Fibroblast of skin of right quadriceps (primary cell): ENCODE measurements around the gene CC2D1A.
"Not testable (repeated sequence)": the region's sequence is repeated elsewhere in the genome, so short reads cannot be mapped to it uniquely, and the experiment has no call there.

Experiments
- DNase-seq: peaks from one replicate; pipeline ENCODE4 v3.0.0-alpha.2; 2013

Gene CC2D1A

DNA sequence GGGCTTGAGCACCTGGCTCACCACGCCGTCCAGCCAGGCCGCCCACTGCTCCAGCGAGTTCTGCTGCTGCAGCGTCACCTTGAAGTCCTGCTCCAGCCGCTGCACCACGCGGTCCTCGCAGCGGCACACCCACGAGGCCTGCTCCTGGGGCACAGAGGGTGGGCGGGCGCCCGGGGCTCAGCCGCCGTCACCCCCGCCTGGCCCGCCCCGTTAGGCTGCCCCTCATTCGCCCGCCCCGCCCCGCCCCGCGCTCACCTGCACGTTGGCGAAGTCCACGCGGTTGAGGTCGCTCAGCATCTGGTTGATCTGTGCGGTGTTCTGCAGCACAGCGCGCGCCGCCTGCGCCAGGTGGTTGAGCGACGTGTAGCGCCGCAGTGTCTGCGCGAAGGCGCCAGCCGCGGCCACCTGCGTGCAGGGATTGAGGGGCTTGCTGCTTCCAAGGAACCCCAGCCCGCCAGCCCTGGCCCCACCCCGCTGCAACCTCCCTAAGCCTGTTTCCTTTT lies 57.7 kb downstream of the CC2D1A start:
- no peak for DNase-seq

DNA sequence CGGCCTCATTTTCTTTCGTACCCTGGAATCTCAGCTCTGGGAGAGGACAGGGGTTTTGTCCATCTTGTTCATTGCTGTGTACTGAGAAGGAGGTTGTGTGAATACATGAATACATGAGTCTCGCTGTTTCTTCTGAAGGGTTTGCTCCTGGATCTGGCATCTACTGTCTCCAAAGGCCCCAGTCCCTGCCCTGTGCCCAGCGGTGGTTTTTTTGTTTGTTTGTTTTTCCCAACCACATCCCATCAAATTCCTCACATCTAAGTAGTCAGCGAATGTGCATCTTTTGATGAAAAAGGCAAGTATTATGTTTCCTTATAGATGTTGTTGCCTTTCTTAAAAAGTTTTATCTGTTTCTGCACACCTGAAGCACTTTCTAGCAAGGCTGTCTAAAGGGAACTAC lies 58.8 kb downstream of the CC2D1A start:
- DNase-seq, result no peak

- no peak for DNase-seq
Observed at GRCh38 chr19:13965377-13965896, 59.4 kb downstream of the CC2D1A start.

DNA sequence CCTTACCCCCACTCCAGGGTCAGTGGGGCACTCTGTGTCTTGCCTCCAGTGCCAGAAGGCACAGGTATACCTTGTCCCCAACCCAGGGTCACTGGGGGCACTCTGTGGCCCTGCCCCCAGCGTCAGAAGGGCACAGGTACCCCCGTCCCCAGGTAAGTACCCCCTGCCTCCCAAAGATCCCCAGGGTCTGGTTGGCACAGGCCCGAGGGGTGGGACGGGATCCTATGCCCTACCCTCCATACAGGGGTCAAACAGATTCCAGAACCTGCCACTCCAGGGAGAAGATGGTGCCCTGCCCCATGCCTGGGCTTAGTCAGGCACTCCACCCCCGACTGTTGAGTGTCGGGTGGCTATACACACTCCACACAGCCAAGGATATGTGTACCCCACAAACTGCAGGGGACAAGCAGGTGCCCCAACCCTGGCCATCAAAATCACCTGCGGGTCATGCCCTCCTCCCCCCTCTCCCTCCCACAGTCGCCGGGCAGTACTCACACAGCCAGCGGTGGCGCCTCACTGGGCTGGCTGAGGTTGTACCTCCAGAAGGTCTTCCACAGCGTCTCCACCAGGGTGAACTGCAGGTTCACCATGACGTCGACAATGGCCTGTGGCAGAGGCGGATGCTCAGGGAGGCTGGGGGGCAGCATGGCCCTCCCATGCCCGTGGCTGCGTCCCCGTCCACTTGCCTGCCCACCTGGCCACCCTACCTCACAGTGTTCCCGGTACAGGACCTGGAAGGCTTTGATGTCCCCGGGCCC lies 60.1 kb downstream of the CC2D1A start:
- no peak for DNase-seq

GRCh38 chr19:13966684-13967128 lies 60.7 kb downstream of the CC2D1A start:
- no peak for DNase-seq

DNA sequence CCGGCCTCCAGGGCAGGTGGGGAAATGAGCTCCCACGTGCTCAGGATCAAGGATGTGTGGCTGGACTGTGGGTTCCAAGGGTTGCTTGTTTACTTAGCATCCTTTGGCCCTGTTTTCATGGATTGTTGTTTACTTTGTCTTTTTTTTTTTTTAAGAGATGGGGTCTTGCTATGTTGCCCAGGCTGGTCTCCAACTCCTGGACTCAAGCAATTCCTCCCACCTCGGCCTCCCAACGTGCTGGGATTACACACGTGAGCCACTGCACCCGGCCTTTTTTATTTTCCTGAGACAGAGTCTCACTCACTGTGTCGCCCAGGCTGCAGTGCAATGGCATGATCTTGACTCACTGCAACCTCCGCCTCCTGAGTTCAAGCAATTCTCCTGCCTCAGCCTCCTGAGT lies 61.2 kb downstream of the CC2D1A start:
- DNase-seq, result not testable (repeated sequence)

DNA sequence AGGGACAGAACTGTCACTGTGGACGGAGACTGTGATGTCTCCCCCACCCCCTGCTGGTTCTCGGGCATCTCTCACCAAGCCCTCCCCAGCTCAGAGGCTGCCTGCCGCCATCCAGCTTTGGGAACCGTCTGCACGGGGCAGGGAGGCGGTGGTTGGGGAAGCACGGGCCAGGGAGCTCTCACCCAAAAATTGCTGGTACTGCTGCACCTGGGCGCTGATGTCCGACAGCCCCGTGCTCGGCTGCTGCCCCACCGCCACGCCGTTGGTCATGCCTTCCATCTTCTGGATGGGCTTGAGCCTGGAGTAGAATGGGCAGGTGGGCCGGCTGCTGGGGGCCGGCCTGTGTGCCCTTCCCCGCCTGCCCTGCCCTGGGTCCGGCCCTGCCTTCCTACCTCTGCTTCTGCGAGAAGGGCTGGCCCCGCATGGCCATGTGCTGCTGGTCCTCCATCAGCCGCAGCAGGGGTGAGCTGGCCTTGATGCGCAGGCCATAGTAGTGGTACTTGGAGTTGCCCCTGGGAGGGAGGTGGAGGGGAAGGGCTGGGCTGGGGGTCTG lies 62.5 kb downstream of the CC2D1A start:
- no peak for DNase-seq

- DNase-seq, result no peak
Observed at GRCh38 chr19:13968999-13969398, 63.0 kb downstream of the CC2D1A start.

- DNase-seq, result no peak
Observed at GRCh38 chr19:13969897-13970296, 63.9 kb downstream of the CC2D1A start.

DNA sequence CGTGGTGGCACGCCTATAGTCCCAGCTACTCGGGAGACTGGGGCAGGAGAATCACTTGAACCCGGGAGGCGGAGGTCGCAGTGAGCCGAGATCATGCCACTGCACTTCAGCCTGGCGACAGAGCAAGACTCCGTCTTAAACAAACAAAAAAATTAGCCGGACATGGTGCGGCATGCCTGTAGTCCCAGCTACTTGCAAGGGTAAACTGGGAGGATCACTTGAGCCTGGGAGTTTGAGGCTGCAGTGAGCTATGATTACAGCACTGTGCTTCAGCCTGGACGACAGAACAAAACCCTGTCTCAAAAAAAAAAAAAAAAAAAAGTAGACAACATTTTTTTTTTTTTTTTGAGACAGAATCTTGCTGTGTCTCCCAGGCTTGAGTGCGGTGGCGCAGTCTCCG lies 65.9 kb downstream of the CC2D1A start:
- DNase-seq, result not testable (repeated sequence)

DNA sequence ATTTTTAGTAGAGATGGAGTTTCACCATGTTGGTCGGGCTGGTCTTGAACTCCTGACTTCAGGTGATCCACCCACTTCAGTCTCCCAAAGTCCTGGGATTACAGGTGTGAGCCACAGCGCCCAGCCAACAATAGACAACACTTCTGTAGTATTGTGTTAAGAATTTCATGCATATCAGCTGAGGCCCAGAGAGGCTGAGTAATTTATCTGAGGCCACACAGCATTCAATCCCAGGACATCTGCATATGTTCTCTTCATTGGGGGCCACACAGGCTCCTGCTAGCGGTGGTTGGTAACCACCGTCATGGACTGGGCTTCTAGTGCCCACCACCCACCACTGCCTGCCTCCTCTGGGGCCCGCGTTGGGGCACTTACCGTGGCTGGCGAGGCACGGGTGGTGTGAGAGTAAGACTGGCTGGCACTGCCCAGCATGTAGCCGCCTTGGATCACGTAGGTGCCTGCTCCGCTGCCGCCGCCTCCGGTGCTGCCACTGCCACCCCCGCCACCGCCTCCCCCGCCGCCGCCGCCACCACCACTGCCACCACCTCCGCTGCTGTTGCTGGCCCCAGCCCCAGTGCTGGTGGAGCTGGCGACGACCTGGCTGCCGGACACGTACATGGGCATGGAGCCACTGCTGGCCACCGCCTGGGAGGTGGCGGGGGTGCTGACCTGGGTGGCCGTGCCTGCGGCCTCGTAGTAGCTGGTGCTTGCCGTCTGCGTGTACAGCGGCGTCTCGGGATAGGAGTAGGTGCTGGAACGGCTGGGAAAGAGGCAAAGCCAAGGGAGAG lies 66.6 kb downstream of the CC2D1A start:
- no peak for DNase-seq

GRCh38 chr19:13973479-13973878 lies 67.5 kb downstream of the CC2D1A start:
- not testable (repeated sequence) for DNase-seq

DNA sequence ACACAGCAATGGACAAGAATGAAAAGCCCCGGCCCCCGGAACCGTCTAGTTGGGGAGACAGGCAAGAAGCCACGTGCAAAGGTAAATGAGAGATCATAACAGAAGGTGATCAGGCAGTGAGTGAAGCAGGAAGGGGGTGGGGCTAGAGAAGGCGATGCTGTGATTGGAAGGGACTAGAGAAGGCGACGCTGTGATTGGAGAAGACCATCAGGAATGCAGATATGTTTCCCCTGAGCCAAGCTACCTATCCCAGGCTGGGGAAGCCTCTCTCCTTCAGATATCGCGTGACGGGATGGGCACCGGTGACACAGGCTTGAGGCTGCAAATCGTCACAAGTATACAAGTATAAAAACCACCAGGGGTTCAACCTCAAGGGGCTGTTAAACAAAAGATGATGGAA lies 68.1 kb downstream of the CC2D1A start:
- no peak for DNase-seq

DNA sequence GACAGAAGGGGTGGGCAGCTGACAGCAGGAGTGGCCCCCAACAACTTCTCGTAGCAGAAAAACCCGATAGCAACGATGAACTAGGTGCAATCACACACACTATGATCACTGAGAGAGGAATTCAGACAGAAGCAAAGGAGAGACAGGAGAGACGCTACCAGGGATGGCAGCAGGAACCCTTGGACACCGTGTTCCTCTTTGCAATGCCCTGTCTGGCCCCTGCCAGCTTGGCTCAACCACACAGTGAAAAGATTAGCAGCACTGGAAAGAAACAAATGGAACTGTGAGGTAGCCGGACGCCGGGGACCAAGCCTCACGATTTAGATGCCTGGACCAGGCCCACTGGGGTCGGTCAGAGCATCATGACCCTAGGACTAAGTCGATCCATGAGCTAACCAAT lies 69.9 kb downstream of the CC2D1A start:
- no peak for DNase-seq

GRCh38 chr19:13976446-13976845 lies 70.4 kb downstream of the CC2D1A start:
- DNase-seq, result no peak

DNA sequence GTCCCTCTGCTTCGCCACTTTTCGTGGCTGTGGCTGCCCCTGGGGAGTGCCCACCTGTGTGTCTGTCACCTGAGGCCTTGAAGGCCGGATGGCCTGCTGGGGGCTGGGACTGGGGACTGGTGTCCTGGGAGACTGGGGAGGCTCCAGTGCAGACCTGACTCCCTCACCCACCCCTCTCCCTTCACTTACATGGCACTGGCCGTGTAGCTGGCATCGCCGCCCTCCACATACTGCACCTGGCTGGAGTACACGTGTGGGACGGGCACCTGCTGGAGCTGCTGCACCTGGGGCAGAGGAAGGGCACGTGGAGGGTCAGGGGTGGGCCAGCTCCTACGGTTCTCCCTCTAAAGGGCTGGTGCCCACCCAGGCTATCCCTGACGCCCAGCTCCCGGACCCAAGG lies 71.8 kb downstream of the CC2D1A start:
- DNase-seq, result no peak

DNA sequence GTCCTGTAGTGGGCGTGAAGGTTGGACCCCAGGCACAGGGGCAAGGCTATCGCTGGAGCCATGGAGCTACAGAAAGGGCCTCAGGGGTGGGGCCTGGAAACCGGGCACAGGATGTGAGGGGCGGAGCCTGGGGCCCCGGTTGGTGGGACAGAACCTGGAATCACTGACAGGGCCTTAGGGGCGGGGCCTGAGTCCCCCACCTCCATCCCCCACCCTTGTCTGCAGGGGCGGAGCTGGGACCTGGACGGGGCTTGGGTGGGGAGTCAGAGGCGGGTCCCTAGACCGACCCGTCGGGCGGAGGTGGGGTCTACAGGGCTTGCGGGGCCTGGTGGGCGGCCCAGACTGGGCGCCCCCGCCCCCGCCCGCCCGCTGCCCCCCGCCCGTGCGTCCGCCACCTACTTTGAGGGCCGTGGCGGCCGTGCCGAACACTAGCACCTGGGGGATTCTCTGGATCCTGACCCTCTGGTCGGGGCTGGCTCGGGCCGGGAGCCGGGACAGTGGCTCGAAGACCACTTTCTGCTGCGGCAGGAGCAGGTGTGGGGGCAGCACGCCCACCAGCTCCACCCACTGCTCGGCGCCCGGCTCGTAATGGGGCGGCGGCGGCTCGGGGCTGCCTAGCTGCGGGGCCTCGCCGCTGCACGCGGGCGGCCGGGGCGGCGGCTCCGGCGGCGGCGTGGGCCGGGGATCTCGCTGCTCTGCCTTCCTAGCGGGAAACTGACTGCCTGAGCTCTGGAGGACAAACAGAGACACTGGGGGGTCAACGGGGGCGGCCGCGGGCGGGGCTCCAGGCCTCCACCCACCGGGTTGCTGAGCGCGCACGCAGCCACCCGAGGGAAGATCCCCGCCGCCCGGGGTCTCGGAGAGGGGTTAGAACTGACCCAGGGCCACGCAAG lies 72.6 kb downstream of the CC2D1A start:
- DNase-seq, result peak; percentile 62

GRCh38 chr19:13979244-13979615 lies 73.2 kb downstream of the CC2D1A start:
- no peak for DNase-seq

GRCh38 chr19:13979686-13980085 lies 73.7 kb downstream of the CC2D1A start:
- DNase-seq, result no peak

DNA sequence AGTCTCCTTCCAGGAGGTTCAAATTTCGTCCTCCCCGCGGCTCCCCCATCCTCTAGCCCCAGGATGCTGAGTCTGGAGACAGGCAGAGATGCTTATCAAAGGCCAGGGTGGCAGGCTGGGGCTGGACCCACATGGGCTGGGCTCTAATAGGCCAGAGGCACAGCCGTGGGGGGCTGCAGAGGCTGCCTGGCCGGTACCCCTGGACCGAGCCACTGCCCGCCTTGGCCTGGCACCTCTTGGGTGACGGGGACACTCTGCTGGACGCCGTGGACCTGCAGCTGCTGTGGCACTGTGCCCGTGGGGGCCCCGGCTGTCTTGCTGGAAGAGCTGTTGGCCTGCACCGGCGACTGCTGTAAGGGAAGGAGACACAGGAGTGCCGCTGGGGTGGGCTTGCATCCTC lies 74.3 kb downstream of the CC2D1A start:
- no peak for DNase-seq
